Measurements from ENCODE around the gene FAAH.
"Not testable (repeated sequence)": the region's sequence is repeated elsewhere in the genome, so short reads cannot be mapped to it uniquely, and the experiment has no call there.

The FAAH gene

GRCh38 chr1:46394108-46394871, at the start of gene FAAH:
TSS of gene FAAH (plus strand) at chr1:46394317. CDS start at chr1:46394349, 32 bp downstream.
- peak; percentile 44 to 62 for ATAC-seq

GRCh38 chr1:46344481-46344880, 49.6 kb upstream of the FAAH start:
- ATAC-seq, result no peak

GRCh38 chr1:46345281-46345680, 48.8 kb upstream of the FAAH start:
- ATAC-seq, result no peak

- no peak for ATAC-seq
Measured at GRCh38 chr1:46352363-46352762, 41.8 kb upstream of the FAAH start.

GRCh38 chr1:46355920-46356319, 38.2 kb upstream of the FAAH start:
- ATAC-seq, result not testable (repeated sequence)

- ATAC-seq, result no peak
Measured at GRCh38 chr1:46362158-46362557, 32.0 kb upstream of the FAAH start.

- no peak for ATAC-seq
Measured at GRCh38 chr1:46363121-46363520, 31.0 kb upstream of the FAAH start.

GRCh38 chr1:46364612-46365011, 29.5 kb upstream of the FAAH start:
- no peak for ATAC-seq

- not testable (repeated sequence) for ATAC-seq
Measured at GRCh38 chr1:46365796-46366195, 28.3 kb upstream of the FAAH start.

GRCh38 chr1:46367072-46367471, 27.0 kb upstream of the FAAH start:
- ATAC-seq, result no peak

GRCh38 chr1:46367701-46368100, 26.4 kb upstream of the FAAH start:
- ATAC-seq, result not testable (repeated sequence)

- ATAC-seq, result no peak
Measured at GRCh38 chr1:46368791-46369190, 25.3 kb upstream of the FAAH start.

GRCh38 chr1:46369542-46370213, 24.4 kb upstream of the FAAH start:
- peak in 1 of 2 donors; percentile 20 for ATAC-seq

- ATAC-seq, result peak; percentile 61 to 76
Measured at GRCh38 chr1:46370214-46370633, 23.9 kb upstream of the FAAH start.

GRCh38 chr1:46372431-46372830, 21.7 kb upstream of the FAAH start:
- no peak for ATAC-seq

- ATAC-seq, result no peak
Measured at GRCh38 chr1:46379996-46380395, 14.1 kb upstream of the FAAH start.

- ATAC-seq, result no peak
Measured at GRCh38 chr1:46380508-46380907, 13.6 kb upstream of the FAAH start.

GRCh38 chr1:46393510-46393909, 607 bp upstream of the FAAH start:
- ATAC-seq, result no peak

GRCh38 chr1:46394872-46395465, 852 bp downstream of the FAAH start:
- no peak for ATAC-seq

GRCh38 chr1:46396441-46397398, 2.6 kb downstream of the FAAH start:
- no peak for ATAC-seq

GRCh38 chr1:46399307-46399706, 5.2 kb downstream of the FAAH start:
- ATAC-seq, result no peak

GRCh38 chr1:46400421-46400820, 6.3 kb downstream of the FAAH start:
- ATAC-seq, result no peak
